ENCODE measurements around the gene ARL16. TPM values are rescaled to one million over a fixed set of nuclear protein-coding genes. Genes with fewer than 3 reads are reported as not detected.

Gene ARL16
- polyA plus RNA-seq, 1 donor from 2014 or later: 33.2 TPM

- no peak overlapping the region for H3K4me3 Mint-ChIP-seq
- H3K9me3 Mint-ChIP-seq: no peaks in the 10 kb centered on the region
- H3K36me3 Mint-ChIP-seq: no peaks in the 10 kb centered on the region
- H3K27ac Mint-ChIP-seq: no peak overlapping the region
- H3K4me1 Mint-ChIP-seq: peaks cover 0 to 11% (median 8%) of the 10 kb centered on the region in 3 donors
- H3K27me3 Mint-ChIP-seq: peaks cover 4% of the 10 kb centered on the region
These were observed 31.7 kb upstream of the ARL16 start for GRCh38 chr17:81715107-81715871.

DNA sequence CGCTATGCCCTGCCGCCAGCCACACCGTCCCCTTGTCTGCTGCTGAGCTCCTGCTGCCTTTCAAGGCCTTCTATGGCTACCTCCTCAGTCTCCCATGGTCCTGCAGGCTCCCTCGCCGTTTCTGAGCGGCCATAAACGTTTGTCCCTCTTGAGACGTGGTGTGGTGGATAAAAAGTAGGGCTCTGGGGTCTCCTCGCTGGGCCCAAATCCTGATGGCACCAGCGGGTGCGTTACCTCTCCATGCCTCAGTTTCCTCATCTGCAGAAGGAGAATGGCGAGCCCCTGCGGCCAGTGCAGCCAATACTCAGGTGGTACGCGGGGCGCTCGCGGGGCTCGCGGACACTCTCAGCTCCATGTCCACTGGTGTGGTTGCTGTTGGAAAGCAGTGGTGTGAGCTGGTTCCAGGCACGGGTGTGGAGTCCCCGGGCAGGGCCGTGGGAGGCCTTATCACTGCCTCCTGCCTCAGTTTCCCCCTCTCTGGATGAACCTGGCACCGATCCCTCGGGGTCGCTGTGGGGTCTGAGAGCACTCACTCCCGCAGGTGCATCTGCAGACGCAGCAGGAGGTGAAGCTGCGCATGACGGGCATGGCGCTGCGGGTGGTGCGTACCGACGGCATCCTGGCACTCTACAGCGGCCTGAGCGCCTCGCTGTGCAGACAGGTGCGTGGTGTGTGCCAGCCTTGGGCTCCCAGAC, 31.0 kb upstream of the ARL16 start:
- peaks cover 0 to 11% (median 8%) of the 10 kb centered on the region in 3 donors for H3K4me1 Mint-ChIP-seq
- peak overlapping the region in 1 of 4 donors; percentile 17 for H3K4me3 Mint-ChIP-seq
- no peaks in the 10 kb centered on the region for H3K36me3 Mint-ChIP-seq
- no peak overlapping the region for H3K27ac Mint-ChIP-seq
- peaks cover 4% of the 10 kb centered on the region for H3K27me3 Mint-ChIP-seq
- no peaks in the 10 kb centered on the region for H3K9me3 Mint-ChIP-seq

- H3K4me3 Mint-ChIP-seq: peak overlapping the region in 3 of 4 donors; percentile 17 to 47 (median 19)
- H3K36me3 Mint-ChIP-seq: no peaks in the 10 kb centered on the region
- peaks cover 0 to 11% (median 8%) of the 10 kb centered on the region in 3 donors for H3K4me1 Mint-ChIP-seq
- no peaks in the 10 kb centered on the region for H3K9me3 Mint-ChIP-seq
- no peak overlapping the region for H3K27ac Mint-ChIP-seq
- peaks cover 4% of the 10 kb centered on the region for H3K27me3 Mint-ChIP-seq
These were observed 30.2 kb upstream of the ARL16 start for GRCh38 chr17:81713556-81714411.

- H3K27me3 Mint-ChIP-seq: peaks cover 4% of the 10 kb centered on the region
- H3K4me3 Mint-ChIP-seq: peak overlapping the region; percentile 19 to 91 (median 81)
- peaks cover 0 to 11% (median 8%) of the 10 kb centered on the region in 3 donors for H3K4me1 Mint-ChIP-seq
- H3K36me3 Mint-ChIP-seq: no peaks in the 10 kb centered on the region
- H3K27ac Mint-ChIP-seq: peak overlapping the region in 1 of 3 donors; percentile 80
- H3K9me3 Mint-ChIP-seq: no peaks in the 10 kb centered on the region
These were observed 29.5 kb upstream of the ARL16 start for GRCh38 chr17:81713004-81713555.

DNA sequence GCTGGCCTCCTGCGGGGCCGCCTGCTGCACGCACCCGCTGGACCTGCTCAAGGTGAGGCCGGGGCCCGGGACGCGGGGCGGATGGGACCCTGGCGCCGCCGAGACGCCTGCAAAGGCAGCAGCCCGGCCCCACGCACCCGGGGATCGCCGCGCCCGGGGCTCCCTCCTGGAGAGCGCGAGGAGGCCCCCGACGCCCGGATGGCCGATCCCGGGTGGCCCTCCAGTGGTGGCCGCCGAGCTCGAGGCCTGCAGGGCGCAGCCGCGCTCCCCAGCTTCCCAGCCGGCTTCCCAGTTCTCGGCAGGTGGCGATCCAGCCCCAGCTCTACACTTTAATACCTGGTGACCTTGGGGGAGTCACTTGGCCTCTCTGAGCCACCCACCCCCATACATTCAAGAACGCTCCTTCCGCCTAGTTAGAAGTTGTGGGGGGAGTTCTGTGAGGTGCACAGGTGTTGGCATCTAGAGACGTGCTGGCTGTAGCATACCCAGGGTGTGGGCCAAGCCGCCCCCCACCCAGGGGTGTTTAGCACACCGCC, 28.9 kb upstream of the ARL16 start:
- no peaks in the 10 kb centered on the region for H3K9me3 Mint-ChIP-seq
- H3K4me3 Mint-ChIP-seq: peak overlapping the region; percentile 19 to 91 (median 81)
- H3K27me3 Mint-ChIP-seq: peaks cover 4% of the 10 kb centered on the region
- H3K4me1 Mint-ChIP-seq: peaks cover 0 to 11% (median 8%) of the 10 kb centered on the region in 3 donors
- H3K36me3 Mint-ChIP-seq: no peaks in the 10 kb centered on the region
- H3K27ac Mint-ChIP-seq: peak overlapping the region in 1 of 3 donors; percentile 80

GRCh38 chr17:81711814-81712467, 28.3 kb upstream of the ARL16 start, which contains the start of gene SLC25A10:
TSS of gene SLC25A10 (plus strand) at chr17:81712284. CDS start at chr17:81712427, 143 bp downstream.
- Mint-ChIP-seq H3K36me3 (no peaks in the 10 kb centered on the region), H3K4me3 (peak within 1 kb of the TSS; percentile 60 to 91 (median 81)), H3K9me3 (no peaks in the 10 kb centered on the region), H3K27me3 (peaks cover 4% of the 10 kb centered on the region), H3K27ac (peak within 1 kb of the TSS in 2 of 3 donors; percentile 69 to 80), H3K4me1 (peaks cover 0 to 11% (median 8%) of the 10 kb centered on the region in 3 donors)

DNA sequence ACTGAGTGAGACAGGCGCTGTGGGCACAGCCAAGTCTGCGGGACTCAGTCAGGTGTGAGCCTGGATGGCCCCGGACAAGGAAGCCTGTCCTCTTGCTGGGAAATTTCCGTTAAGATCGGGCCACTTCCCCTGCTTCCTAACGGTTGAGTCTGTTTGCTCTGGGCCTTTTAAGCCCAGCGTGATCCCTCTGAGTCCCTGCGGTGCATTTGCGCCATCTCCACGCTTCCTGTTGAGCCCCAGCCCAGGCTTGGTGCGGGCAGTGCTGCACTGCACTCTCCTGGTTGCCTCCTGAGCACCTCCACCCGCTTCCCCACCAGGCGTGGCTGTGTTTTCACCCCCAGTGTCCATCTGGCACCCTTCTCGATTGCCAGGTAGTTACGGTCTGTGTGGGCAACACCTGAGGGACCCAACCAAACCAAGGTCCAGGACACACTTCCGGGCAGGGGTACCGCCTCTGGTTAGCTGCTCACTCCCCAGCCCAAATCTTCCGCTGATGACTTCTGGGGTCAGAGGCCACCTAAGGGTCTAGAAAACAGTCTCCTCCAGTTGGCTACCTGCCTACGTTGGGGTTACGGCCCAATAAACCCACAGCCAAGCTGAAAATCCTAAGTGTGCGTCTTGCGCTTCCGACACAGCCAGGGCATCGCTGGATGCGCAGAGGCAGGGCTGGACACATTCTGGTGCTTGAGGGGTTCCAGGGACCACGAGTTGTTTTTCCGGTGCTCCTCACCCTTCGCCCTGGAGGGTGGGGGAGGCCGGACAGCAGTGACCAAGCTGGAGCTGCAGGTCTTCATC, 27.1 kb upstream of the ARL16 start:
- peak overlapping the region; percentile 60 to 88 (median 77) for H3K4me3 Mint-ChIP-seq

DNA sequence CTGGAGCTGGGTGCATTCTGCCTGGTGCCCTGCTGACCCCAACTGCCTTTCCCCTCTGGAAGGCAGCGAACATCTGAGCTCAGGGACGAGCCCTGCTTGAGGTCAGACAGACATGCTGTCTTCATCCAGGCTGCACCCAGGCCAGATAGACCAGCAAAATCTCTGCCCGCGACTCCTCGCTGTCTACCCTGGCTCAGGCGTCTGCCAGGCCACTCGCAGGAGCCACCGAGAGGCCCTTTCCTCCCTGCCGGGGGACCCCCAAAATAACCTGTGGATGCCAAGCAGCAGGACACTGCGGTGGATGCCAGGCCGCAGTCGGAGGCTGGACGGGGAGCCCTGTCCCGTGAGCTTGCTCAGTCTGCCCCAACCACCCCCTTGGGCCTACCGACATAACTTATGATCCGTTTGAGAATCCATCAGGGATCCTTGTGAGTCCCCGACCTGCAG, 25.2 kb upstream of the ARL16 start:
- Mint-ChIP-seq H3K36me3 (peaks cover 2% of the 10 kb centered on the region), H3K27me3 (peaks cover 4% of the 10 kb centered on the region), H3K4me3 (peak overlapping the region in 1 of 4 donors; percentile 55), H3K4me1 (peaks cover 6 to 17% (median 16%) of the 10 kb centered on the region in 3 donors), H3K9me3 (no peaks in the 10 kb centered on the region), H3K27ac (peak overlapping the region in 1 of 3 donors; percentile 40)

More for the DNA sequence above, 27.1 kb upstream of the ARL16 start:
- Mint-ChIP-seq H3K27me3 (peaks cover 4% of the 10 kb centered on the region), H3K36me3 (peaks cover under 1% of the 10 kb centered on the region), H3K4me1 (peaks cover 2 to 12% (median 8%) of the 10 kb centered on the region in 3 donors), H3K27ac (peak overlapping the region in 2 of 3 donors; percentile 7 to 69), H3K9me3 (no peaks in the 10 kb centered on the region)

DNA sequence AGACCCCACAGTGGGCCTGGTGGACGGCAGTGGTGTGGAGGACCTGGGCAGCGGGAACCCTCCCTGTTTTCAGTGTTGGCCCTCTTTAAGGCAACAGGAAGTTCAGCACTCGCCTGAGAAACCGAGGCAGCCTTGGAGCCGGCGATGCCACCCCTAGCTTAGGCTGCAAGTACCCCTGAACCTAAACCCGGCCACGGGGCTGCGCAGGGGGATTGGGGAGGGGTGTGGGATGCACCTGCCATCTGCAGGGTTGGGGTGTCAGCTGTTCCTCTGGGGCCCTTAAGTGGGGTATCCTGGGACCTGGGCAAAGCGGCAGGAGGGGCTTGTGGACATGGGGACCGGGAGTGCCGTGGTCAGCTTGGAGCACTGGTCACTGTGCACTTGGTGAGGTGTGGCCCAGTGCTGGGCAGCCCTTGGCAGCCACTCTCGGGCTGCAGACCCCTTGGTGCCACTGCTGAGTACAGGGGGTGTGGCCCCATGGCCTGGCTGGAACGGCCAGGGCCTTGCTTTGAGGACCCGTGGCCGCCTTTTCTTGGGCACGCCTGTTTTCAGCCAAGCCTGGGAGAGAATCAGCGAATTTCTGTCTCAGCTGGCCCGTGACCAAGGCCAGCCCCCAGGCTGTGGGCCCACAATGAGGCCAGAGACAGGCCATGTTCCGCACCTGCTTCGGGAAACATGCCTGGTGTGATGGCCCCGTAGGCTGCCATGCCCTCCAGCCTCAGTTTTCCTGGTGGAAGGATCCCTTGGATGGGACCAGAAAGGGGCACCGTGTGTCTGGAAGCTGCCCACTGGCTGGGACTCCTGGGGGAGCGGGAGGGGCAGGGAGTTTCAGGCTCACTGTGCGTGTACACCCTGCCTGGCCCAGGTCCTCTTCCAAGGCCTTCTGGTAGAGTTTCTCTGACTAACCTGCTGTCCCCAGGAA, 24.4 kb upstream of the ARL16 start:
- peaks cover 2% of the 10 kb centered on the region for H3K36me3 Mint-ChIP-seq
- H3K27me3 Mint-ChIP-seq: peaks cover 4% of the 10 kb centered on the region
- H3K4me1 Mint-ChIP-seq: peaks cover 10 to 16% (median 15%) of the 10 kb centered on the region in 3 donors
- H3K4me3 Mint-ChIP-seq: no peak overlapping the region
- no peak overlapping the region for H3K27ac Mint-ChIP-seq
- H3K9me3 Mint-ChIP-seq: no peaks in the 10 kb centered on the region

DNA sequence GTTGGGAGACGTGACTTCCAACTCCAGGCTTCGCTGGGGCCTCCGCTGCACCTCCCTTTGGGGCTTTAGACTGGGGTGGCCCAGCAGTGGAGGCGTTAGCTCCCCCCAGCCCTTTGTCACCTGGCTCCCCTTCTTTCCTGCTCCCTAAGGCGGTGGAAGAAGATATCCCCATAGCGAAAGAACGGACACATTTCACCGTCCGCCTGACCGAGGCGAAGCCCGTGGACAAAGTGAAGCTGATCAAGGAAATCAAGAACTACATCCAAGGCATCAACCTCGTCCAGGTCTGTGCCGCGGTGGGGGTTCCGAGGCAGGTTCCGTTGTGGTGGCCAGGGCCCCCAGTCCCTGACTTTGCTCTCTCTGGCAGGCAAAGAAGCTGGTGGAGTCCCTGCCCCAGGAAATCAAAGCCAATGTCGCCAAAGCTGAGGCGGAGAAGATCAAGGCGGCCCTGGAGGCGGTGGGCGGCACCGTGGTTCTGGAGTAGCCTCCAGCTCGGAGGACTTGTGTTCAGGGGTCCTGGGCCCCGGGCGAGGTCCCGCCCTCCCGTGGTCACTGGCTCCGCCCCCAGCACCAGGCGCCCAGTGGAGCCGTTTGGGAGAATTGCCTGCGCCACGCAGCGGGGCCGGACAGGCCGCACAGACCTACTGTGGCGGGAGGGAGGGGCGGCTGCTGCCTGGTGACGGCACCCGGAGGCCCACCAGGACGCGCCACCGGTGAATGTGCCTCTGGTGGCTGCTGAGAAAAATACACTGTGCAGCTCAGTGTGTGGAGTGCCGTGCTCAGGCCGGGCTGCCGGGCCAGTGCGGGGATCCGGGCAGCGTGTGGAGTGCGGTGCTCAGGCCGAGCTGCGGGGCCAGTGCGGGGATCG, 23.4 kb upstream of the ARL16 start:
- H3K4me1 Mint-ChIP-seq: peaks cover 11 to 19% (median 13%) of the 10 kb centered on the region in 3 donors
- no peaks in the 10 kb centered on the region for H3K9me3 Mint-ChIP-seq
- peak overlapping the region in 2 of 4 donors; percentile 52 to 62 for H3K4me3 Mint-ChIP-seq
- H3K36me3 Mint-ChIP-seq: peaks cover 2% of the 10 kb centered on the region
- H3K27ac Mint-ChIP-seq: no peak overlapping the region
- H3K27me3 Mint-ChIP-seq: peaks cover 4% of the 10 kb centered on the region

DNA sequence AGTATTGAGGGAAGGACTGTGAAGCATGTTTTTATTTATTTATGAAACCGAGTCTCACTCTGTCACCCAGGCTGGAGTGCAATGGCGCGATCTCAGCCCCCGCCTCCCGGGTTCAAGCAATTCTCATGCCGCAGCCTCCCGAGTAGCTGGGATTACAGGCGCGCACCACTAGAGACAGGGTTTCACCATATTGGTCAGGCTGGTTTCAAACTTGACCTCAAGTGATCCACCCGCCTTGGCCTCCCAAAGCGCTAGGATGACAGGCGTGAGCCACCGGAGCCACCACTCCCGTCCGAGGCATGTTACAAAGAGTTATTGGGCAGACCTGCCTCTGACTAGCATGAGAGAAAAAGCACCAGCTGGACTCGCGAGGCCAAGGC, 22.6 kb upstream of the ARL16 start:
- H3K9me3 Mint-ChIP-seq: no peaks in the 10 kb centered on the region
- H3K4me3 Mint-ChIP-seq: peak overlapping the region in 1 of 4 donors; percentile 62
- H3K27ac Mint-ChIP-seq: no peak overlapping the region
- H3K27me3 Mint-ChIP-seq: peaks cover 4% of the 10 kb centered on the region
- H3K4me1 Mint-ChIP-seq: peaks cover 11 to 21% (median 14%) of the 10 kb centered on the region in 3 donors
- H3K36me3 Mint-ChIP-seq: peaks cover 2% of the 10 kb centered on the region

All from IgD-negative memory B cell (primary cell).